GM12873 (cell line): ENCODE results near the gene PELI1.

Experiments used
- TF ChIP-seq, protein P1 (sequence below): IDR thresholded peaks from 2 replicates; pipeline ENCODE4 v1.5.1; 2012; ENCODE audit warnings: low read depth, mild to moderate bottlenecking, moderate library complexity, low read length, control low read depth; ENCODE audit not compliant: insufficient read depth; ENCODE audit errors: missing control alignments

The PELI1 gene, protein sequence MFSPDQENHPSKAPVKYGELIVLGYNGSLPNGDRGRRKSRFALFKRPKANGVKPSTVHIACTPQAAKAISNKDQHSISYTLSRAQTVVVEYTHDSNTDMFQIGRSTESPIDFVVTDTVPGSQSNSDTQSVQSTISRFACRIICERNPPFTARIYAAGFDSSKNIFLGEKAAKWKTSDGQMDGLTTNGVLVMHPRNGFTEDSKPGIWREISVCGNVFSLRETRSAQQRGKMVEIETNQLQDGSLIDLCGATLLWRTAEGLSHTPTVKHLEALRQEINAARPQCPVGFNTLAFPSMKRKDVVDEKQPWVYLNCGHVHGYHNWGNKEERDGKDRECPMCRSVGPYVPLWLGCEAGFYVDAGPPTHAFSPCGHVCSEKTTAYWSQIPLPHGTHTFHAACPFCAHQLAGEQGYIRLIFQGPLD

DNA sequence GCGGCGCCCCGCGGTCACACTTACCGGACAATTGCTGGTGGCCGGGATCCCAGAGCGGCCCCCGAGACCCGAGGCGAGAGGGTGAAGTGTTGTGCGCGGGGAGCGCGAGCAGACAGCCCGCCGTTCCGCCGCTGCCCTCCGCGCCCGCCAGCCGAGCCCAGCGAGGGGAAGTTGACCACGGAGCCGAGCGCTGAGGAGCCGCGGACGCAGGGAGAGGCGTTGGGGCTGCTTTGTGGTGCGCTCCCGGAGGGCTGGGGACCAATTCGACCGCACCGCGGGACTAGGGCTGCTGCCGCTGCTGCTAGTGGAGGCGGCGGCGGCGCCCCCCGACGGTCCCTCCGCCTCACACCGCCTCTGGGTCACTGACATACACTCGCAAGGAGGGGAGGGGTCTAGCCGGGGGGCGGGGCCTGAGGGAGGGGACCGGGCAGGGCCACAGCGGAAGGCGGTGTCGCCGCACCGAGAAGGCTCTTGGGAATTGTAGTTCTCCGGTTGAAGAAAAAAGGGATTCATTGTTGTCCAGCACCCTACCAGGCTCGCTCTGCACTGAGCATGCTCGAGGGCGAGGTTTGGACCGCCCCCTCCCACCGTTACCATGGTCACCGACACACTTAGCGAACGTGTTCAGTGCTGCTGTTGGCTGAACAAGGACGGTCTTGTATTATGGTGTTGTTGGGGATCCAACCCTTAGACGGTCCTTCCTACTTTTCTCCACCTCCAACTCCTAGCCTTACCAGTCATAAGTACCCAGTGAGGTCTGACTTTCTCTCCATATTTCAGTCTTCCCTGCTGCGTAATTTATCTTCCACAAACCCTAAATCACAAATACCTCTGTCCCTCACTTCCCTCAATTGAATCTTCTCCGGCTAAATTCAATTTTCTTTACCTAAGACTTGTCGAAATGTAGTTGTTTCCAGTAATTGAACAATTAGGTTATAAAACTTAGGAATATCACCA lies at the start of gene PELI1:
TSS of gene PELI1 (minus strand) at position 364 of the 957 bp plus-strand sequence. CDS start 36,110 bp downstream, outside the sequence.
- TF ChIP-seq, protein P1, sequence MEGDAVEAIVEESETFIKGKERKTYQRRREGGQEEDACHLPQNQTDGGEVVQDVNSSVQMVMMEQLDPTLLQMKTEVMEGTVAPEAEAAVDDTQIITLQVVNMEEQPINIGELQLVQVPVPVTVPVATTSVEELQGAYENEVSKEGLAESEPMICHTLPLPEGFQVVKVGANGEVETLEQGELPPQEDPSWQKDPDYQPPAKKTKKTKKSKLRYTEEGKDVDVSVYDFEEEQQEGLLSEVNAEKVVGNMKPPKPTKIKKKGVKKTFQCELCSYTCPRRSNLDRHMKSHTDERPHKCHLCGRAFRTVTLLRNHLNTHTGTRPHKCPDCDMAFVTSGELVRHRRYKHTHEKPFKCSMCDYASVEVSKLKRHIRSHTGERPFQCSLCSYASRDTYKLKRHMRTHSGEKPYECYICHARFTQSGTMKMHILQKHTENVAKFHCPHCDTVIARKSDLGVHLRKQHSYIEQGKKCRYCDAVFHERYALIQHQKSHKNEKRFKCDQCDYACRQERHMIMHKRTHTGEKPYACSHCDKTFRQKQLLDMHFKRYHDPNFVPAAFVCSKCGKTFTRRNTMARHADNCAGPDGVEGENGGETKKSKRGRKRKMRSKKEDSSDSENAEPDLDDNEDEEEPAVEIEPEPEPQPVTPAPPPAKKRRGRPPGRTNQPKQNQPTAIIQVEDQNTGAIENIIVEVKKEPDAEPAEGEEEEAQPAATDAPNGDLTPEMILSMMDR: peak; percentile 18

DNA sequence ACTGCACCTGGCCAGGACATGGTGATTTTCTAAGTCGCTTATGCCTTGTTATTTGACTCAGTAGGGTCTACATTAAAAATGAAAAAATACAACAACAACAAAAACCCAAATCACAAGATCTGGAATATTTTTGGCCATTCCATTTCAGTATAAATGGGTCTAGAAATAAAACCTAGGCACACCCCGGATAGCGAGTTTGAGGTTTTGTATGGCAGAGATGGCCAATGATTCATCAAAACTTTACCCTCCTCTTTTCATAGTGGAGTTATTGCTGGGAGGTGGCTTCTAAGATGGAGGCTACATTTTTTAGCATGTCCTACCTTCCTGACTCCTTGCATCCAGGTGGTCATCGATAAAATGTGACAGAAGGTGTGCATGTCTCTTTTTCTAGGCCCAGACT lies 49.3 kb upstream of the PELI1 start:
- TF ChIP-seq, protein P1: no peak

DNA sequence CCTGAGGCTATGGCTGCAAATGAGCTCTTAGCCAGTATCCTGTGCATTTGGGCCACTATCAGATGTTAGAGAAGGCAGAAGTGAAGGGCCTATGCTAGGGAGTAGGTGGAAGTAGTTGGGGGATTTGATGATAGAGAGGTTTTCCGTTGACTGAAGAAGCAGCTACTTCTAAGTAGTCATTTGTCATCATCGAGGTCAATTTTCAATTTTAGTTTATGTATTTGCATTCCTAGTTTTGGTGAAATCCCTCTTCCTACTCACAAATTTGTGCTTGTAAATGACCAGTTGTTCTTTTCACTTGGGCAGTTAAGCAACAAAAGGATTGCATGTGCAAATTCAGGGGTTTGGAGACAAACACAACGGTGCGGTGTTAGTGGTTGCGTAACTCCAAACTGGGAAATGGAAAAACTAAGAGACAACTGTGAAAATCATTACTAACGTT lies 48.5 kb upstream of the PELI1 start:
- TF ChIP-seq, protein P1: no peak

DNA sequence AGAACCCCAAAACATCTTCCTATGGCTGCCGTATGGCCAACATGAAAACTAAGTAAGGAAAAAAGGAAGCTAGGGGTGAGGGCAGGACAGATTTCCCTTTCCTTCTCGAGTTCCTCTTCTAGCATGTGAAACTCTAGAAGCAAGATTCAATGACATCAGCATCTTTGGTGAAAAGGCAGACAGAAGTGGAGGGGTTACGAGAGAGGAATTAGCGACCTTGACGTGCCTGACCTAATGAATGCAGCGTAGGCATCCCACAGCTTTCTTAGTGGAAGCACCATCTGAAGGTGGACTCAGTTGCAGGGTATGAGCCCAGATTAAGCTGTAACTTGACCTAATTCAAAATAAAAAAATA lies 47.9 kb upstream of the PELI1 start:
- TF ChIP-seq, protein P1: no peak

DNA sequence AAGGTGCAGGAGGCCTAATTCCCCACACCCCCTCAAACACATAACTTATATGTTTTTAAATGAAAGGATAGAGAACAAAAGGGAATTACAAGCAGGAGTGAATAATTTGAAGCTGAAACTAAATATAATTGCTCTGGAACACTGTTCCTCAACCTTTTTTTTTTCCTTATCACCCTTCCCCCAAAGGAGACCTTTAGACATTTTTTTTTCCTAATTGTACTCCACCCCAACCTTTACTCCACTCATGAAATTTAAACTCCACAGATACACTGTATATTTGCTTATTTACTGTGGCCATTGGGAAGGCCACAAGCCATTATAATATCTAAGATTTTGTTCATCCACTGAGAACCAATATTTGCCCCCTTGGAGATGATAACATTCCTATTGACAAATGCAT lies 45.4 kb upstream of the PELI1 start:
- TF ChIP-seq, protein P1: no peak

DNA sequence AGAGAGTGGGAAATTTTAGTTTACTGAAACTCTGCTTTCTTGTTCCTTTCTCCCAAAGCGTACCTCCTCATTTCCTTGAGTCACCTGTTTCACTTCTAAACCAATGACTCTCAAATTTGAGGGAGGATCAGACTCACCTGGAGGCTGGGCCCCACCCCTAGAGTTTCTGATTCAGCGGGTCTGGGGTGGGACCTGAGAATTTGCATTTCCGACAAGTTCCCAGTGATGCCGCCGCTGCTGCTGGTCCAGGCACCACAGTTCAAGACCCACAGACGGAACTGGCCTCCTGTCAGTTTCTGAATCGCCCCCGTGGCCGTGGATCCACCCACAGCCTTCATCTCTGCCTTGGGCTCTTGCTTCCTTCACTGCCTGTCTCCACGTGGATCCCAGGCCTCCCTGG lies 44.9 kb upstream of the PELI1 start:
- TF ChIP-seq, protein P1: no peak
